Mesothelial cell of epicardium (in vitro differentiated cells): ENCODE results near the gene SLC26A1. TPM values are rescaled to one million over a fixed set of nuclear protein-coding genes. Genes with fewer than 3 reads are reported as not detected.
A peak's percentile ranks its signal among the peaks of the same experiment; 100 is the strongest.

Source experiments
- DNase-seq, 2 experiments: peaks; one replicate each; pipeline ENCODE4 v3.0.0; 2021; ENCODE audit warnings: low spot score in 2 of 2; ENCODE audit not compliant: unreplicated experiment in 2 of 2
- H3K27ac Mint-ChIP-seq: 2 replicates; pipeline ENCODE4 v1.8.0; 2021; ENCODE audit warnings: mixed read lengths
- H3K27me3 Mint-ChIP-seq: 2 replicates; pipeline ENCODE4 v1.8.0; 2021; ENCODE audit warnings: low read depth, mixed read lengths
- H3K36me3 Mint-ChIP-seq: 2 replicates; pipeline ENCODE4 v1.8.0; 2021; ENCODE audit warnings: mixed read lengths
- H3K4me1 Mint-ChIP-seq: 2 replicates; pipeline ENCODE4 v1.8.0; 2021; ENCODE audit warnings: mixed read lengths
- H3K4me3 Mint-ChIP-seq: 2 replicates; pipeline ENCODE4 v1.8.0; 2021; ENCODE audit warnings: mild to moderate bottlenecking, moderate library complexity, mixed read lengths
- H3K9me3 Mint-ChIP-seq: 2 replicates; pipeline ENCODE4 v1.8.0; 2021; ENCODE audit warnings: mixed read lengths
- CTCF ChIP-seq: fragments of 200-600 bp; sonication (generic); IDR thresholded peaks from one replicate; pipeline ENCODE4 v1.5.0; 2021; ENCODE audit warnings: antibody characterized with exemption; ENCODE audit not compliant: unreplicated experiment
- total RNA-seq: library from RNA; stranded (reverse); gene quantifications from 3 replicates; pipeline ENCODE4 v1.2.1, GENCODE V29; 2021

SLC26A1 gene
- total RNA-seq, 1 donor from 2014 or later, result 0.63 TPM

- Mint-ChIP-seq H3K27ac (no peak overlapping the region), H3K4me1 (no peaks in the 10 kb centered on the region), H3K27me3 (peaks cover 21% of the 10 kb centered on the region), H3K9me3 (no peaks in the 10 kb centered on the region), H3K36me3 (no peaks in the 10 kb centered on the region), H3K4me3 (peak overlapping the region; percentile 52)
- no peak for DNase-seq
- TF ChIP-seq CTCF, result no peak
Observed at GRCh38 chr4:972651-973424, 20.4 kb downstream of the SLC26A1 start.

- Mint-ChIP-seq H3K27ac (no peak overlapping the region), H3K27me3 (peaks cover 23% of the 10 kb centered on the region), H3K4me1 (no peaks in the 10 kb centered on the region), H3K36me3 (no peaks in the 10 kb centered on the region), H3K4me3 (peak overlapping the region; percentile 52), H3K9me3 (no peaks in the 10 kb centered on the region)
- no peak for TF ChIP-seq CTCF
- no peak for DNase-seq
Observed at GRCh38 chr4:971666-972500, 21.3 kb downstream of the SLC26A1 start.

DNA sequence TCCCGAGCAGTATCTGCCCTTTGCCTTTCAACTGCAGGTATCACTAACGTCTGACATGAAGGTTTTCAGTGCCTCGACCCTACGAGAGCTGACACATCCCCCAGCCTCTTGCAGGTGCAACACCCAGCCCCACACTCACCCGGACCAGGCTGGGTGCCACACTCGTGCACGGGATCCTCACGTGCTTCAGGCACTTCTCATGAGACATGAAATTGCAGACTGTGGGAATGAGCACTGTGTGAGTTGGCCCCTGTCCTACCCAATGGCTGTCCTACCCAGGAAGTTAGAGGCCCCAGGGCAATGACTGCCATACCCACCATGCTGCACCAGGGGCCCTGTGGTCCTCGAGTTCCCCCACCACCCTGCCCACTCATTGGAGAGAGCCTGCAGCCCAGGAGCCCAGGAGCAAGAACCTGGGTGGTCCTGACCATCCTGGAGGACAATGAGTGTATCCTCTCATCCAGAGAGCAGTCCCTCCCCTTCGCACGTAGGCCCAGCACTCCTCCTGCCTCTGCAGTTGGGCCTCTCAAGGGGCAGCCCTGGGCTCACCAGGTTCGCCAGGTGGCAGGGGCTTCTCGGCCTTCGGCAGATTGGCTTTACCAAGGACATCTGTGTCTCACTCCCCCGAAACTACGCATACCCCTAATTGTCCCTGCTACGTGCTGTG, 22.2 kb downstream of the SLC26A1 start:
- DNase-seq, result no peak
- Mint-ChIP-seq H3K27me3 (peaks cover 23% of the 10 kb centered on the region), H3K36me3 (no peaks in the 10 kb centered on the region), H3K4me1 (no peaks in the 10 kb centered on the region), H3K4me3 (peak overlapping the region; percentile 31), H3K27ac (no peak overlapping the region), H3K9me3 (no peaks in the 10 kb centered on the region)
- TF ChIP-seq CTCF, result no peak

- Mint-ChIP-seq H3K4me3 (no peak overlapping the region), H3K36me3 (peaks cover 2% of the 10 kb centered on the region), H3K27me3 (peaks cover 25% of the 10 kb centered on the region), H3K27ac (no peak overlapping the region), H3K9me3 (no peaks in the 10 kb centered on the region), H3K4me1 (no peaks in the 10 kb centered on the region)
- DNase-seq, result no peak
- no peak for TF ChIP-seq CTCF
Observed at GRCh38 chr4:970046-970745, 23.0 kb downstream of the SLC26A1 start.

- Mint-ChIP-seq H3K9me3 (no peaks in the 10 kb centered on the region), H3K27me3 (peaks cover 25% of the 10 kb centered on the region), H3K4me3 (no peak overlapping the region), H3K27ac (no peak overlapping the region), H3K36me3 (peaks cover 2% of the 10 kb centered on the region), H3K4me1 (no peaks in the 10 kb centered on the region)
- no peak for DNase-seq
- TF ChIP-seq CTCF, result no peak
Observed at GRCh38 chr4:968621-969394, 24.4 kb downstream of the SLC26A1 start.
